ENCODE results near the gene YOD1.

Gene YOD1

GRCh38 chr1:207006914-207007313, 44.1 kb downstream of the YOD1 start:
- TF ChIP-seq POLR2AphosphoS5 (IDR thresholded peaks at IDR 0.05; ENCODE audit: low read depth, low read length) (no peak), FOXP2 (optimal IDR thresholded peaks at IDR 0.05; ENCODE audit: borderline replicate concordance, extremely low read depth, extremely low read length, insufficient read depth) (no peak), REST (IDR thresholded peaks at IDR 0.05; ENCODE audit: insufficient read depth in 1 of 2, low read depth in 2 of 2, low read length in 2 of 2) (no peak), TAF1 (IDR thresholded peaks at IDR 0.05; ENCODE audit: borderline replicate concordance, insufficient read depth, low read length) (no peak), SIN3A (IDR thresholded peaks at IDR 0.05; ENCODE audit: borderline replicate concordance, insufficient read depth, low read length) (no peak)

GRCh38 chr1:207006083-207006482, 44.9 kb downstream of the YOD1 start:
- TF ChIP-seq REST (IDR thresholded peaks at IDR 0.05; ENCODE audit: insufficient read depth in 1 of 2, low read depth in 2 of 2, low read length in 2 of 2) = no peak
- no peak for TF ChIP-seq POLR2AphosphoS5 (IDR thresholded peaks at IDR 0.05; ENCODE audit: low read depth, low read length)
- no peak for TF ChIP-seq SIN3A (IDR thresholded peaks at IDR 0.05; ENCODE audit: borderline replicate concordance, insufficient read depth, low read length)
- TF ChIP-seq FOXP2 (optimal IDR thresholded peaks at IDR 0.05; ENCODE audit: borderline replicate concordance, extremely low read depth, extremely low read length, insufficient read depth) = no peak
- TF ChIP-seq TAF1 (IDR thresholded peaks at IDR 0.05; ENCODE audit: borderline replicate concordance, insufficient read depth, low read length) = no peak

- TF ChIP-seq FOXP2 (optimal IDR thresholded peaks at IDR 0.05; ENCODE audit: borderline replicate concordance, extremely low read depth, extremely low read length, insufficient read depth) = no peak
- TF ChIP-seq POLR2AphosphoS5 (IDR thresholded peaks at IDR 0.05; ENCODE audit: low read depth, low read length) = no peak
- TF ChIP-seq TAF1 (IDR thresholded peaks at IDR 0.05; ENCODE audit: borderline replicate concordance, insufficient read depth, low read length) = no peak
- no peak for TF ChIP-seq SIN3A (IDR thresholded peaks at IDR 0.05; ENCODE audit: borderline replicate concordance, insufficient read depth, low read length)
- no peak for TF ChIP-seq REST (IDR thresholded peaks at IDR 0.05; ENCODE audit: insufficient read depth in 1 of 2, low read depth in 2 of 2, low read length in 2 of 2)
Observed at GRCh38 chr1:207004931-207005830, 45.8 kb downstream of the YOD1 start.

DNA sequence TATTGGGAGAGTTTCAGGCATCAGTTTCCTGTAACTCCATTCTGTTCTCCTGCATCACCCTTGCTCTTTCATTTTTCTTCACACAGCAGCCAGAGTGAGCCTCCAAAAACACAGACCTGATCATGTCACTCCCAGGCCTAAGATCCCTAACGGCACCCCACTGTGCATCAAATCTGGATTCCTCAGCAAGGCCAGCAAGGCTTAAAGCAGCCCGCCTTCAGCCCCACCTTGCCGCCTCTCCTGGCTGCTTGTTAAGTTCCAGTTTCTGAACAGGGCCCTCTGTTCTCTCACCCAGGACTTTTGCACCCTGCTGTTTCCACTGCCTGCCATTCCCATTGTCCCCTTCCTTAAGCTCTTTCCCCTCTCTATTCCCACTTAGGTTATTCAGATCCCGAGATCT, 47.8 kb downstream of the YOD1 start:
- TF ChIP-seq REST (IDR thresholded peaks at IDR 0.05; ENCODE audit: insufficient read depth in 1 of 2, low read depth in 2 of 2, low read length in 2 of 2) = no peak
- no peak for TF ChIP-seq POLR2AphosphoS5 (IDR thresholded peaks at IDR 0.05; ENCODE audit: low read depth, low read length)
- no peak for TF ChIP-seq TAF1 (IDR thresholded peaks at IDR 0.05; ENCODE audit: borderline replicate concordance, insufficient read depth, low read length)
- TF ChIP-seq SIN3A (IDR thresholded peaks at IDR 0.05; ENCODE audit: borderline replicate concordance, insufficient read depth, low read length) = no peak
- no peak for TF ChIP-seq FOXP2 (optimal IDR thresholded peaks at IDR 0.05; ENCODE audit: borderline replicate concordance, extremely low read depth, extremely low read length, insufficient read depth)
